CD4-positive, alpha-beta T cell treated with Interleukin-21 for 1 hour (primary cell): ENCODE measurements around the gene PHF10.
"Not testable (repeated sequence)": the region's sequence is repeated elsewhere in the genome, so short reads cannot be mapped to it uniquely, and the experiment has no call there.

ENCODE experiments used
- DNase-seq: peaks from one replicate; pipeline ENCODE4 v3.0.0-alpha.2; 2020

Gene PHF10

DNA sequence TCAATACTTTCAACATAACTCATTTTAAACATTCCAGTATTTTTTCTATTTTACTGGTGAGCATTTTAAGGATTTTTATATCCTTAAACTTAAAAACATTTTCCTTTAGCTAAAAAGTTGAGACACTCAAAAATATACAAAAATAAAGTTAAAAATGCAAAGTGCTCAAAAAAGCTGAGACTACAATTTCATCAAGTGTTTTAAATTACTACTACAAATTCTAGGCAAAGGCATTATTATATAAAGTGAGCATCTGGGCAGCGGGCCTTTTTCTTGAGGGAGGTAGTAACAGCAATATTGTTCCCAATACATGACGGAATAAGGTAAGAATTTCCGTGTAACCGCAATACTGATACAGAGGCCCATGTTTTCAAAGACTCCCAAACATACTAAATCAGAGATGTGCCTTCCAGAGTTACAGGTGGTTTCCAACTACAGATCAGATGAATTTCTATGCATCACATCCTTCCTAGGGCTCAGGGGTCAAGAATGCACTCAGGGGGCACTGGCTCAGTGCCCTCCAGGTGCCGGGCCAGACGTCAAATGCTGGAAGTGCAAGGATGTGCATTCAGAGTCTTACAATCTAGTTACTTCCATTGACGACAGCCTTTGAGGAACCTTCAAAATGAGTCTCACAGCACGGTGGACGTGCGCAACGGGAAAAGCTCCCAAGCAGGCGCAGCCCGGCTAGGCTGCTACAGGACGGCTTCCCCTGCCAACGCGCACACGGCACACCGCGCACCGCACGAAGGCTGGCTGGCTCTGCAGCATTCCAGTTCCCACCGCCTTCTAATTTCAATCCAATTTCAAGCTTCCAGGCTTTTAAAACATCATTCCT lies 1.7 kb downstream of the PHF10 start:
- peak; percentile 47 for DNase-seq

- peak; percentile 17 for DNase-seq
Observed at GRCh38 chr6:169720207-169720855, 4.0 kb downstream of the PHF10 start.

GRCh38 chr6:169719117-169719516 lies 5.2 kb downstream of the PHF10 start:
- no peak for DNase-seq

GRCh38 chr6:169714595-169714994 lies 9.7 kb downstream of the PHF10 start:
- DNase-seq, result no peak

DNA sequence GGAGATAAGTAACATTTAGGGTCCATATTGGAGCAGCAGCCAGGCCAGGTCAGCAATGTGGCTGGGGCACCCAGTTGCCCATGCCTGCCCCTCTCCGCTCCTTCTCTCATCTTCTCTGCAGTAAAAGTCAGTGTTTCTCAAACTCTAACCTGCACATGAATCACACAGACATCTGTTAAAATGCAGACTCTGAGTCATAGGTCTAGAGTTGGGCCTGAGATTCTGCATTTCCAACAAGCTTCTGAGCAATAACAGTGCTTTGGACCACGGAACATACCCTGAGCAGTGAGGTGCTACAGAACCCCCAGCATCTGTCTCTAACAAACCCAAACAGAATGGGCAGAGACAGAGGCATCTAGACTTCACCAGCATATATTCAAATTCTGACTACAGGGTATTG lies 10.1 kb downstream of the PHF10 start:
- DNase-seq, result no peak

DNA sequence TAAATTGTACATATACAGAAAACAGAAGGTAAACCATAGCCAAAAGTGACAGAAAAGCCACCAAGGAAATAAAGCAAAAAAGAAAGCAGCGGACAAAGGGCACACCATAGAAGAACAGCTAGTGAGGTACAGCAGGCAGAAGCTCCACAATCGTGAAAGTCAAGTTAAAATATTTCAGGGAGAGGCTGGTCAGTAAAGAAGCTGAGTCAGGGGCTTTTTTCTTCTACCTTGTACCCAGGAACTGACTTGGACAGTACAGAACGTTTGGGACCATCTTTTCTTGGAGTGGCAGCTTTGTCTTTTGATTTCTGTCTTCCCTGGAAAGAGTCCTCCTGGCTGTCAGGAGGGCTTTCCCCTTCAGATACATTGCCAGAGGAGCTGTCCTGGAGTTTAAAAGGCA lies 14.3 kb downstream of the PHF10 start:
- DNase-seq, result no peak

DNA sequence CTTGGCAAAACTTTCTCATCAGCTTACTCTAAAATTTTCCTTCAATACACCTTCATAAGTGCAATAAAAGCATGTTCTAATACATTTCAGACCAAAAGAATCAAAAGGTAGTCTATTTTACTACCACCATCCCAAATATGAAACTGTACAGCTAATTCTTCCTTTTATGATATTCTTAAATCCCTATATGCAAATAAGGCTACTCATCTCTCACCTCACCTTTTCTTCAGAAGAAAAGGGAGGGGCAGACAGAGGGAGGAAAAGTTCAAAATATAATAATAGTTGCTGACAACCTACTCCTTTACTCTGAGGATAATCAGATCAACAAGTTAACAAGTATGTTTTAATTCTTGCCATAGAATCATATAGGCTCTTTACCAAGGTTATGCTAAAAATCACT lies 15.0 kb downstream of the PHF10 start:
- DNase-seq, result no peak

DNA sequence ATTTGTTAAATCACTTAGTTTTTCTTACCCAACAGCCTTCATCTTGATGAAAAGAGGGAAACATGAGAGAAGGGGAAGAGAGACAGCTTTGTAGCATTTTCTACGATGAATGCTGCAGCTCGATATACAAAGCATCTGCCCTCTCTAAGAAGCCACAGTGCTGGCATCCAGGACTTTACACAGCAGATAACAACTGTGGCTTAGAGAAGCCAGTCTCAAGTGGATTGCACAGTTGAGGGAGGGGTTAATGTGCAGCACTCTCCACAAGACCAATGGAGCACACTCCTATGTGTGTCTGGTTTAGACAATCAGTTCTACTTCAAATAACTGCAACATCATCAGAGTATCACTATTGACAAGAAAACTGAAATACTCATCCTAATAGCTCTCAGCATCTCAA lies 16.5 kb downstream of the PHF10 start:
- no peak for DNase-seq

- no peak for DNase-seq
Observed at GRCh38 chr6:169702840-169703246, 21.5 kb downstream of the PHF10 start.

DNA sequence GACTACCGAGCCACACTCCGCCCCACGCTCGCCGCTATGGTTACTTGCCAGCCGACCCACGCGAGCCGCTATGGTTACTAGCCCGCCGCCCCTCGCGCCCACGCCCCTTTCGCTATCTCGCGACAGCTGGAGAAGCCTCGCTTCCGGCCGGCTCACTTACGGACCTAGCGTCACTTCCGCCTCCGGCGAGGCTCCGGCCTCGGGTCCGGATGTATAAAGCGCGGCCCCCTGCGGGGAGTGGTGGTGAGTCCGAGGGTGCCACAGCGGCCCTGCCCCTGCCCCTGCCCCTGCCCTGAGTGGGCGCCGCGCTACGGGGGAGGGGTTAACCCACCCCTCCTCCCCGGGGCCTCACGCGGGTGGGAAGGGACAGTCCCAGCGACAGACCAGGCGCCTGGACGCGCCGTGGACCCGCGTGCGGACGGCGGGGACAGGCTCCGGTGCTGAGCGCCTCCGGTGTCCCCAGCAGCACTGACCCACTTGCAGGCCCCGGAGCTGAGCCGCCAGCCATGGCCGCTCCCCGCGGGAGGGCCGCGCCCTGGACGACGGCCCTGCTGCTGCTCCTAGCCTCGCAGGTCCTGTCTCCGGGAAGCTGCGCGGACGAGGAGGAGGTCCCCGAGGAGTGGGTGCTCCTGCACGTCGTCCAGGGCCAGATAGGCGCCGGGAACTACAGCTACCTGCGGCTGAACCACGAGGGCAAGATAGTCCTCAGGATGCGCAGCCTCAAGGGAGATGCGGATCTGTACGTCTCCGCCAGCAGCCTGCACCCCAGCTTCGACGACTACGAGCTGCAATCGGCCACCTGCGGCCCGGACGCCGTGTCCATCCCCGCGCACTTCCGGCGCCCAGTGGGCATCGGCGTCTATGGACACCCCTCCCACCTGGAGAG lies 22.1 kb downstream of the PHF10 start, which contains the start of the genes C6orf120 and WDR27:
Gene C6orf120 (plus strand): TSS at position 173 of the 886 bp plus-strand sequence. CDS start 334 bp downstream, at position 507.
Gene WDR27 (minus strand): TSS at position 76 of the 886 bp plus-strand sequence. CDS start 13,024 bp downstream, outside the sequence.
- peak; percentile 97 for DNase-seq

DNA sequence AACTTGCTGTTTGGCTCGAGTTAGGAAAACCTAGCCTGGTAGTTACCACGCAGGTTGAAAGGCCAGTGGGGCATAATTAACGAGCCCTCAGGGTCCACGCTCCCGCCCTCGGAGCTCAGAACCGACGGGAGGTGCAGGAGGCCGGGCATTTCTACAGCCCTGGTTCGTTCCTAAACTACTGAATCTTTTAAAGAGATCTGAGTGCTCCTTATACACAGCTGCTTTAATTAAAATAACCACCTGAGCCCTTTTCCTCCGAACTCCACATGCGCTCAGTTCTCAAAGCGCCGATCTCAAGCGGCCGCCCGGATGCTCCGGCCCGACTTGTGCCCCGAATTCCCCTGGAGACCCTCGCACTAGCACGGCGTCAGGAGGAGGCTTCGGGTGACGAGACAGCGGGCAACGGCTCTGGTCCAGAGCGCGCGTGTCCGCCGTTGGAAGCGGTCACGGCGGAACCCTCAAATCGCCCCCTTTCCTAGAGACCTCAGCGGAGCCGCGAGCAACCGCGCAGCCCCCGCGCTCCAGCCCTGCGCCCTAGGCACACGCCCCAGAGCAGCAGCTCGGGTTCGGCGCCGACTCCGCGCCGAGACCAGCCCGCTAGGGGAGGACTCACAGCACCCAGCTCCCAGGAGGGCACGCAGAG lies 22.9 kb downstream of the PHF10 start:
- DNase-seq, result peak; percentile 4

DNA sequence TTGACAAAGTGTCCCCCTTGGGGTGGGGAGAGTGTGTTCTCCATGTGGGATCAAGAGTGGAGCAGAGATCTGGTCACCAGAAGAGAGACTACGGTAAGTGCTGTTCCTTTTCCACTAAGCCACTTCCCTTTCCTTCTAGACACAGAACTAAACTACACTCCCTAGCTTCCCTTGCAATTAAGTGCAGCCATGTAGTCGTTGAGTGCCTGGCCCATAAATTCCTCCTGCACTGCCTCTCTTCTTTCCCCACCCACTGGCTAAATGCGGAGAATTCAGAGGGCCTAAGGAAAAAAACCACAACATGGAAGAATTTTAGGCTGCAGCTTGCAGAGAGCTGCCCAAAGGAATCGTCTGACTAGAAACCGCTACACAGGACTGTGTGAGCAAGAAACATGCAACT lies 24.0 kb downstream of the PHF10 start:
- DNase-seq, result no peak

DNA sequence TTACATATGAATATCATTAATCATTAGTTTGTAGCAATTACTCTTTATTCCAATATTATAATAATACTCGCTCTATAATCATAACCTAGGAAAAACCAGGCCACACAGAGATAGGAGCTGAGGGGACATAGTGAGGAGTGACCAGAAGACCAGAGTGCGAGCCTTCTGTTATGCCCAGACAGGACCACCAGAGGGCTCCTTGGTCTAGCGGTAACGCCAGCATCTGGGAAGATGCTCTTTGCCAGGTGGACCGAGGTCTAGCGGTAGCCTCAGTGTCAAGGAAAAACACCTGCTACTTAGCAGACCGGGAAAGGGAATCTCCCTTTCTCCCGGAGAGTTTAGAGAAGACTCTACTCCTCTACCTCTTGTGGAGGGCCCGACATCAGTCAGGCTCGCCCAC lies 27.2 kb downstream of the PHF10 start:
- DNase-seq, result not testable (repeated sequence)

GRCh38 chr6:169695131-169695530 lies 29.2 kb downstream of the PHF10 start:
- no peak for DNase-seq

- DNase-seq, result no peak
Observed at GRCh38 chr6:169692516-169692915, 31.8 kb downstream of the PHF10 start.

DNA sequence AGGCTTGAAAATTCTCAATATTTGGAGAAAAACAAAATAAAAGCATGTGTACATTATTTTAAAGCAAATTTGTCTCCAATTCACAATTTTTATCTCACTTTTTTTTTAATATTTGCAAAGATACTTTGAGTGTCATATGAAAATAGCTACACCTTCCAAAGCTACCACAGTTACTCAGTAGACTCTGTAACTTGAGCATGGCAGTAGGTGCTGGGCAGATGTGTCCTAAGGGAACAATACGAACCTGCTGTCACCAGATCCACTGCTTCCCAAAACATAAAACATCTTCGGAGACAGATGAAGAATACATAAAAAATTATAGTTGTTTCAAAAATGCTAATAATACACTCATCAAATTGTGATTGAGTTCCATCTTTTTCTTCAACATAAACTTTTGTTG lies 33.0 kb downstream of the PHF10 start:
- DNase-seq, result no peak

DNA sequence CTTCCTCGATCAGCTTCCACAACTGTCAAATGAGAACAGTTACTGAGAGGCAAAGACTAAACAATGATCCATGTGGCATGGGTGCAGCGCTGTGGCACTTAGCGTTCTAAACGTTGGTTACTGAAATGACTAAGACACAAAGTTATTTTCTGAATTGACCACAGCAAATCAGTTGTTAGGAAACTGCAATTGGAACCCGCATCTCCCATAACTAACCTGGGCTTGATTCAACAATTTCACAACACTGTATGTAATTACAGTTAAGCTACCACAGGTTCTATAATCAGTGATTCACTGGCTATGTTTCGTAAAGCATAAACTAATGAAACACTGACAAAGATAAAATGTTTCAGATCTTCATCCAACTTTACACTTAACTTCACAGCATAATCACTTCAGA lies 35.0 kb downstream of the PHF10 start:
- no peak for DNase-seq

DNA sequence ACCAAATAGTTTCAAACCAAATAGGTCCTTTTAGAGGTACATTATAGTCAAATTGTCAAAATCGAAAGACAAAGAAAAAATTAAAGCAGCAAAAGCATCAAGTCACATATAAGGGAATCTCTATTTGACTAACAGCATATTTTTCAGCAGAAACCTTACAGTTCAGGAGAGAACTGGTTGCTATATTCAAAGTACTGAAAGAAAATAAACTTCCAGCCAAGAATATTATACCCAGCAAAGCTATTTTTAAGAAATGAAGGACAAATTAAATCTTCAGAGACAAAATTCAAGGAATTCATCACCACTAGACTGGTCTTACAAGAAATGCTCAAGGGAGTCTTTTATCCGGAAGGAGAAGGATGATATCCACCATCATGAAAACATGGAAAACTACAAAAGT lies 38.4 kb downstream of the PHF10 start:
- DNase-seq, result no peak

- no peak for DNase-seq
Observed at GRCh38 chr6:169684056-169684455, 40.2 kb downstream of the PHF10 start.

DNA sequence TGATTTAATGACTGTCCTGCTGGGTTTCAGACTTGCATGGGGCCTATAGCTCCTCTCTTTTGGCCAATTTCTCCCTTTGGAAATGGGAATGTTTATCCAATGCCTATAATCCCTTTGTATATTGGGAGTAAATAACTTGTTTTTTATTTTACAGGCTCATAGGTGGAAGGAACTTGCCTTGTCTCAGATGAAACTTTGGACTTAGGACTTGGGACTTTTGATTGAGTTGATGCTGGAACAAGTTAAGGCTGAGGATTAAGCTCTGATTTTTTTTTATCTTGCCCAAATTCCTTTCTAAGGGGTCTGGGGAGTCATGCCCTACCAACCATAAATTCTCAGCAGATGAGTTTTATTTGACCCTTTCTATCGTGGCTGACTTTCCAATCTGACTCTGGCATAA lies 46.0 kb downstream of the PHF10 start:
- no peak for DNase-seq

DNA sequence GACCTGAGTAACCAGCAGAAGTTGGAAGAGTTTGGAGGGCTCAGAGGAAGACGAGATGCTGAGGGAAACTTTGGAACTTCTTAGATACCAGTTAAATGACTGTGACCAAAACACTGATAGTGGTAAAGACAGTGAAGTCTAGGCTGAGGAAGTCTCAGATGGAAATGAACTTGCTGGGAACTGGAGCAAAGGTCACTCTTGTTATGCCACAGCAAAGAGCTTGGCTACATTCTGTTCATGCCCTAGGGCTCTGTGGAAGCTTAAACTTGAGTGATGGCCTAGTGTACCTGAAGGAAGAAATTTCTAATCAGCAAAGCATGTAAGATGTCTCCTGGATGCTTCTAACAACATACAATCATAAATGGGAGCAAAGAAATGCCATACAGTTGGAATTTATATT lies 47.2 kb downstream of the PHF10 start:
- no peak for DNase-seq

GRCh38 chr6:169675011-169675410 lies 49.3 kb downstream of the PHF10 start:
- DNase-seq, result no peak

DNA sequence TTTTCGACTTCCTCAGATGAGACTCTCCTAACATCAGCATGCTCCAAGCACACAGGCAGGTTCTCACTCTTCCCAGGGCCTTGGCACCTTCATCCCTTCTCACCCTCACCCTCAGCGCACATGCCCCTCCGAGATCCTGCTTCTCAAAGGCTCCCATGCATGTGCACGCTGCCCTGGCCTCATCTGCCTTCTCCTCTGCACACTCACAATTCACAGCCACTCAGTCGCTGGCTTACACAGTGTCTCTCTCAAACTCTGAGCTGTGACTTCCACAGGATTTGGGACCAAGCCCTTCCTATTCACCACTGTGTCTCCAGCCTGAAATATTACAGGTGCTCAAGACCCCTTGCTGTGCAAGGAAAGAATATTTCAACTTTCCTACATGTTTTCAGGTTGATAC lies 52.7 kb downstream of the PHF10 start:
- DNase-seq, result no peak
